ENCODE measurements around the gene MCM3AP. TPM values are rescaled to one million over a fixed set of nuclear protein-coding genes. Genes with fewer than 3 reads are reported as not detected.

MCM3AP gene
- total RNA-seq, 1 donor from 2014 or later, result 72.4 TPM

GRCh38 chr21:46325073-46325912 lies 39.9 kb upstream of the MCM3AP start:
- no peaks in the 10 kb centered on the region for H3K36me3 ChIP-seq
- peaks cover 29% of the 10 kb centered on the region for H4K20me1 ChIP-seq (ENCODE audit: low read depth)
- Mint-ChIP-seq H3K36me3 (peaks cover 20% of the 10 kb centered on the region), H3K9me3 (no peaks in the 10 kb centered on the region), H3K27ac (peak overlapping the region; percentile 35), H3K27me3 (ENCODE audit: insufficient read depth, low read depth) (peaks cover 11% of the 10 kb centered on the region), H3K4me3 (peak overlapping the region; percentile 93), H3K4me1 (peaks cover 33% of the 10 kb centered on the region)
- H3K79me2 ChIP-seq (ENCODE audit: low read depth), result peaks cover 88% of the 10 kb centered on the region
- H3K4me1 ChIP-seq, result peaks cover 32% of the 10 kb centered on the region
- H3K27me3 ChIP-seq, result no peaks in the 10 kb centered on the region
- H3K9ac ChIP-seq, result peak overlapping the region; percentile 47
- TF ChIP-seq CTCF (IDR thresholded peaks at IDR 0.05) (peak; percentile 40), EZH2 (IDR thresholded peaks at IDR 0.05) (no peak)
- peak overlapping the region; percentile 42 for H2AFZ ChIP-seq (replicated peaks)
- H3K4me3 ChIP-seq, result peak overlapping the region; percentile 99
- H3K9me3 ChIP-seq (ENCODE audit: low read depth), result no peaks in the 10 kb centered on the region
- peak overlapping the region; percentile 91 for H3K4me2 ChIP-seq
- peaks cover 28% of the 10 kb centered on the region for H3F3A ChIP-seq (ENCODE audit: low read depth)
- peak overlapping the region; percentile 65 for H3K27ac ChIP-seq
- peak; percentile 83 for DNase-seq (ENCODE audit: low spot score)

DNA sequence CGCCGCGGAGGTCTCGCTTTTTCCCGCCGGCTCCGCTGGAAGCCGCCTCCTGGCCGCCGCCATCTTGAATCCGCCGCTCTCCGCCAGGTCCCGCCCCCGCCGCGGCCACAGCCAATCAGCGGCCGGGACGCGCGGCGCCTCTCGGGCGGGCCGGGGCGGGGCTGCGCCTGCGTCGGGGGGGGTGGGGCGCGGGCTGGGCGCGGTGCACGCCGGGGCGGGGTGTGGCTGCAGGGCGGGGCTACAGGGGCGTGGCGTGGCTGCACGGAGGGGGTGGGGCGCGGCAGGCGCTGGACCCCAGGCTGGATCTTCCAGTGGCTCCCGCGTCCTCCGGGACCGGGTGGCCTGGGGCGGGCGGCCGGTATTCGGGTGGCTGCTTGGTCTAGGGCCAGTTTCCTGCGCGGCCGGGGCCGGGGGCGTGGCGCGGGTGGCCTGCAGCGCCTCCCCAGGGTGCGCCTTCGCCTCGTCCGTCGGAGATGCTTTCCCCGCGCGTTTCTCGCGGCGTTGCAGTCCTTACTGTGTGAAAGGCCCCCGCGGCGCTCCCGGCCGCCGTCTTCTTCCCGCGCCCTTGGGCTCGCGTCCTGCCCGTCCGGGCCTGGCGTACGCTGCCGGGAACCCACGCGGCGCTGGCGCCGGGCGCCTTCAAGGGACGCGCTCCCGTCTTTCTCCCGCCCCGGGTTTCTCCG lies 39.1 kb upstream of the MCM3AP start:
- peak overlapping the region; percentile 91 for H3K4me2 ChIP-seq
- H2AFZ ChIP-seq (replicated peaks), result peak overlapping the region; percentile 99
- H3K4me3 Mint-ChIP-seq, result peak overlapping the region; percentile 99
- no peaks in the 10 kb centered on the region for H3K9me3 ChIP-seq (ENCODE audit: low read depth)
- H3K9me3 Mint-ChIP-seq, result no peaks in the 10 kb centered on the region
- H3K27ac Mint-ChIP-seq, result no peak overlapping the region
- peaks cover 20% of the 10 kb centered on the region for H3K36me3 Mint-ChIP-seq
- H4K20me1 ChIP-seq (ENCODE audit: low read depth), result peaks cover 36% of the 10 kb centered on the region
- H3K27me3 ChIP-seq, result no peaks in the 10 kb centered on the region
- H3K4me1 ChIP-seq, result peaks cover 32% of the 10 kb centered on the region
- peak overlapping the region; percentile 86 for H3K9ac ChIP-seq
- no peaks in the 10 kb centered on the region for H3K36me3 ChIP-seq
- no peak for TF ChIP-seq EZH2 (IDR thresholded peaks at IDR 0.05)
- TF ChIP-seq CTCF (IDR thresholded peaks at IDR 0.05), result no peak
- TF ChIP-seq EZH2phosphoT487 (IDR thresholded peaks at IDR 0.05), result no peak
- peaks cover 11% of the 10 kb centered on the region for H3K27me3 Mint-ChIP-seq (ENCODE audit: insufficient read depth, low read depth)
- H3K4me3 ChIP-seq, result peak overlapping the region; percentile 99
- peaks cover 88% of the 10 kb centered on the region for H3K79me2 ChIP-seq (ENCODE audit: low read depth)
- peaks cover 33% of the 10 kb centered on the region for H3K4me1 Mint-ChIP-seq
- peak; percentile 92 for DNase-seq (ENCODE audit: low spot score)
- peaks cover 28% of the 10 kb centered on the region for H3F3A ChIP-seq (ENCODE audit: low read depth)
- H3K27ac ChIP-seq, result peak overlapping the region; percentile 97

GRCh38 chr21:46323710-46324389 lies 38.4 kb upstream of the MCM3AP start, which contains the start of the genes C21orf58 and PCNT:
C21orf58 (minus strand) TSS chr21:46323870; CDS start chr21:46322738, 1,132 bp downstream.
PCNT (plus strand) TSS chr21:46324156; CDS start chr21:46324229, 73 bp downstream.
- H3K9me3 Mint-ChIP-seq, result no peaks in the 10 kb centered on the region
- Histone ChIP-seq H2AFZ (replicated peaks) (peak within 1 kb of the TSS; percentile 99), H3K79me2 (ENCODE audit: low read depth) (peaks cover 88% of the 10 kb centered on the region)

More at GRCh38 chr21:46323710-46324389, 38.4 kb upstream of the MCM3AP start, which contains the start of the genes C21orf58 and PCNT:
- no peaks in the 10 kb centered on the region for H3K36me3 ChIP-seq
- Mint-ChIP-seq H3K4me3 (peak within 1 kb of the TSS; percentile 99), H3K36me3 (peaks cover 20% of the 10 kb centered on the region), H3K27ac (peak within 1 kb of the TSS; percentile 96), H3K27me3 (ENCODE audit: insufficient read depth, low read depth) (peaks cover 11% of the 10 kb centered on the region), H3K4me1 (peaks cover 39% of the 10 kb centered on the region)
- H3F3A ChIP-seq (ENCODE audit: low read depth), result peaks cover 35% of the 10 kb centered on the region
- TF ChIP-seq CTCF (IDR thresholded peaks at IDR 0.05) (no peak), EZH2phosphoT487 (IDR thresholded peaks at IDR 0.05) (no peak), EZH2 (IDR thresholded peaks at IDR 0.05) (no peak)
- H3K9ac ChIP-seq, result peak within 1 kb of the TSS; percentile 89
- H3K27me3 ChIP-seq, result no peaks in the 10 kb centered on the region
- no peaks in the 10 kb centered on the region for H3K9me3 ChIP-seq (ENCODE audit: low read depth)
- peaks cover 32% of the 10 kb centered on the region for H3K4me1 ChIP-seq
- peak within 1 kb of the TSS; percentile 99 for H3K4me3 ChIP-seq
- DNase-seq (ENCODE audit: low spot score), result peak; percentile 99
- peak within 1 kb of the TSS; percentile 97 for H3K27ac ChIP-seq
- H3K4me2 ChIP-seq, result peak within 1 kb of the TSS; percentile 99
- peaks cover 43% of the 10 kb centered on the region for H4K20me1 ChIP-seq (ENCODE audit: low read depth)
